ENCODE data around the gene LAMC3.

Gene LAMC3

DNA sequence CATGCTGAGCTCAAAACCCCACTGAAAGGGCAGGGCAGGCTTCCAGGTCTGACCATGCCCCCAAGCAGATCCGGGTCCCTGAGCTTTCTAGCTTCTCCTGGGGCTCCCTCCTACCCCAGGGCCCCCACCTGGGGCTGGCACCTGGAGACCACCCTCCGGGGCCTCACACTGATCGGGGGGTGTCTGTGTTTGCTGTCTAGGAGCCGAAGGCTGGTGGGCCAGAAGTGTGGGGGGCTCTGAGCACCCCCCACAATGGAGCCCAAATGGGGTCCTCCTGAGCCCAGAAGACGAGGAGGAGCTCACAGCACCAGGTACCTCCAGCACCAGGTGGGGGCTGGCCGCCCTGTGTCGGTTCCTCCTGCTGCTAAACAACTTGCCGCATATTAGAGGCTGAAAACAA, 39.8 kb downstream of the LAMC3 start:
- DNase-seq = no peak

DNA sequence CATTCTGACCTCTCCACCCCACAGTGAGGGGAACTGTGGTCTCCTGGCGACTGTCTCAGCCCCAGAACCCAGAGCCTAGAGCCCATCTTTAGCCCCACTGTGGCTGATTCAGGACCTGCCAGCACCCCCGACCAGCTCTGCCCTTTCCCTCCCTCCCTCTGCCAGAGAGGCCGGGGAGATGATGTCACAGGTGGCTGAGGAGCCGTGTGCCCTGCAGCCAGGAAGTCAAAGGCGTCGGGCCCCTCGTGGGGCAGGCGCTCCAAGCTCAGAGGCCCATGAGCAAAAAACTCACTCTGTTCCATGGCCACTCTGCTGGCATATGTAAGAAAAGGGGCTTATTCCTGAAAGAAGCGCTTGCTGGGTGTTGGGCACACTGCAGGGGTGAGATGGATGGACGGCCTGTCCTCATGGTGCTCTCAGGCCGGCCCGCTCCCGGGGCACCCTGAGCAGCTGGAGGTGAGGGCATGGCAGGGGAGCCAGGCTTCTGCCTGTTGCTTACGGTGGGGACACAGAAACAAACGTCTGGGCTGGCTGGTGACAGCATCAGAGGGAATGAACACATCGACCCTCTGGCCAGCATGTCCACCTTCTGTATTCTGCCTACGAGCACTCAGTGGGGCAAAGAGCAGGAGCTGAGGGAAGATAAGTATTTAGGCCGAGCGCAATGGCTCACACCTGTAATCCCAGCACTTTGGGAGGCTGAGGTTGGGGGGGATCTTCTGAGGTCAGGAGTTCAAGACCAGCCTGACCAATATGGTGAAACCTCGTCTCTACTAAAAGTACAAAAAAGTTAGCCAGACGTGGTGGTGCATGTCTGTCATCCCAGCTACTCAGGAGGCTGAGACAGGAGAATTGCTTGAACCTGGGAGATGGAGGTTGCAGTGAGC, 41.1 kb downstream of the LAMC3 start:
- no peak for DNase-seq

DNA sequence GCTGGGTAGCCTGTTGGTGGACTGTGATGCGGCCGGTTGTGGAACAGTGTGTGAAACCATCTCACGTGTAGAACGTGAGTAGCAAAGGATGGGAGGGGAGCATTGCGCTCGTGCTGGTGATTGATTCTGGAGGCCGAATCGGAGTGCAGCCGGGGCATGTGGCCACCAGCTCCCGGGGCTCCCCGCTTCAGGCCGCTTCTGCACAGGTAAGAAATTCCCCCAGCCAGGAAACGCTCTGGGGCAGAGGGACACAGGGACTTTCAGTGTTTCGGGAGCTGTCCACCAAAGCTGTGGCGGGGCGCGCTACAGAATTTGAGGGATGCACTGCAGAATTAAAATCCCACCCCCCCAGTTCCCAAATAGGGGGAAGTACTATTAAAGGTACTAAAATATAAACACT, 41.9 kb downstream of the LAMC3 start:
- DNase-seq = no peak

DNA sequence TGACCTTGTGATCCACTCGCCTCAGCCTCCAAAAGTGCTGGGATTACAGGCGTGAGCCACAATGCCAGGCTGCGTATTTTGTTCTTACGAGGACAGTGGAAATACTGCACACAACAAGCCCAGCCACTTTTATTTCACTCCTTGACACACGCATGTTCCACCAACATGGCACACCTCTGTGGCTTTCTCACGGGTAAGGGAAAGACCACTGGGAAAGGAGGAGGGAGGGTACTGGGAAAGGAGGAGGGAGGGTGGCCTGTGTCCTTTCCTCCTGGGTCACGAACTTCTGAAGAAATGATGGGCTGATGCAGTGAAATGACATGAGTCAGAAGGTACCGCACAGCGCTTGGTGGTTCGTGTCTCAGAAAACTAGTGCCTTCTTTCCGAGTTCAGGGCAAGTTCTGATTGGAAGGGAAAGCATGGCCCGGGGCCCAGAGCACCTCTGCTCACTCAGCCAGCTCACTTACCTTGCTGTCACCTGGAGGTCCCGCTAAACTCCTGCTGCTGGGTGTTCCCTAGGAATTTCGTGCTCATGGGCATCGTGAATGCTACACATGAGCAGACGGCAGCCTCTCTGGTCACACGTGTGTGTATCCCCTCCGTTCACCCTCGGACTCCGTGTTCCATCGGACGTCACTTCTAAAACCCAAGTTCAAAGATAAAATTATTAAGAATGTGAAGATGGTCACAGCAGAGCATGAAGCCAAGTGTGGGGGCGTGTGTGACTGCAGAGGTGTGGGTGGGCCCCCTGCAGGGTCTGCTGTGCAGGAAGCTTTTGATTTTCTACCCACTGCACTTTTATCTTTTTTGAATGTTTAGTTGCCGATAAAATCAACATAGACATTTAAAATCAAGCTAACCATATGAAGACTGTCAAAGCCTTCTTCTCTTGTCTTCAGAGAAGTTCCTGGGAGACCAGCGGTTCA, 42.9 kb downstream of the LAMC3 start:
- DNase-seq = no peak

DNA sequence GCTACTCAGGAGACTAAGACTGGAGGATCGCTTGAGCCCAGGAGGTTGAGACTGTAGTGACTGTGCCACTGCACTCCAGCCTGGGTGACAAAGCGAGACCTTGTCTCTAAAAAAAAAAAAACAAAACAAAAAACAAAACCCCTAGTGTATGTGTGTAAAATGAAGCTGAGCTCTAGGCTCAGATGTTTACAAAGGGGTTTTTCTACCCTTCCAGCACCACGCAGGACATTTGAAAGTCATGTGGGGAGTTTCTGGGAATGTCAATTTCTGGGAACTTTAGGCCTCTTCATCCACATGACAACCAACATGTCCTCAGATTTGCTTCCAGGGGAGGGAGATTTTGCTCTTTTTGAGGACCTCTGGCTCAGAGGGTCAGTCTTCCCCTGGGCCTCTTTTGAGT, 44.9 kb downstream of the LAMC3 start:
- DNase-seq = no peak

DNA sequence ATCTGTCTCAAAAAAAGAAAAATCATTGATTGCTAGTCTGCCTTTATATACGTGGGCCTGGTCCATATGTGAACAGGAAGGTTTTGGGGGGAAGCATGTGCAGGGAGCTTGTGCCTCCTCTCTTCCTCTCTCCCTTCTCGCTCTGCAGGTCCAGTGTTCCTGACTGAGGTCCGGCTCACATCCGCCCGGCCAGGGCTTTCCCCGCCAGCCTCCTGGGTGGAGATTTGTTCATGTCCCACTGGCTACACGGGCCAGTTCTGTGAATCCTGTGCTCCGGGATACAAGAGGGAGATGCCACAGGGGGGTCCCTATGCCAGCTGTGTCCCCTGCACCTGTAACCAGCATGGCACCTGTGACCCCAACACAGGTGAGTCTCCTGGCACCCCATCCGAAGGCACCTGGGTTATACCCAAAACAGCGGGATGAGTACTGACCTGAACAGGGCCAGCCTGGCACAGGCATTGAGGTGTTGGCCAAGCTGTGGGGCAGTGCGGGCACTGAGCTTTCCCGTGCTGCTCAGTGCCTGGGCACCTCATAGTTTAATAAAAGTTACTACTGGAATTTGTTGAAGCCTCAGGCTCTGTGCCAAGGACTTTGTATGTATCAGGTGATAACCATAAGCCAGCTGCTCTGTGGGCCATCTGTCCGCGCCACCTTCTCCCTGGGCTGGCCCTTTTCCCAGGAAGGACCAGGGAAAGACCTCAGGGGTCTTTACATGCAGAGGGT, 48.0 kb downstream of the LAMC3 start:
- DNase-seq = no peak

GRCh38 chr9:131060900-131061630, 52.1 kb downstream of the LAMC3 start:
- no peak for DNase-seq

DNA sequence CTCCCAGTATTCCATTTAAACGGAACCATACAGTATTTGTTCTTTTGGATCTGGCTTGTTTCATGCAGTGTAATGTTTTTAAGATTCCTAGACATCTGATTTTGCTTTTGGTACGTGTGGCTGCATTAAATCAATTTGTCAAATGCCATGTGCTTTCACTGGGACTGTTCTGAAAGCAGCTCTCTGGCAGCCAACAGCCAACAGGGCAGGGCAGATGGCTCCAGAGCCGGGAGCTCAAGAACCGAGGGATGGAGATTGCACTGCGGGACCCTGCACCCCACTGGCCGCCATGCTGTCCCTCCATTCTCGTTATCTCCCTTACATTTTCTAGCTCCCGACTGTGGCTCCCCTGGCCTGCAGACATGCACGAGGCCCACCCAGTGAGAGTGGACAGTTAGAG, 54.0 kb downstream of the LAMC3 start:
- DNase-seq = no peak

- DNase-seq = no peak
Observed at GRCh38 chr9:131065599-131065998, 56.6 kb downstream of the LAMC3 start.

DNA sequence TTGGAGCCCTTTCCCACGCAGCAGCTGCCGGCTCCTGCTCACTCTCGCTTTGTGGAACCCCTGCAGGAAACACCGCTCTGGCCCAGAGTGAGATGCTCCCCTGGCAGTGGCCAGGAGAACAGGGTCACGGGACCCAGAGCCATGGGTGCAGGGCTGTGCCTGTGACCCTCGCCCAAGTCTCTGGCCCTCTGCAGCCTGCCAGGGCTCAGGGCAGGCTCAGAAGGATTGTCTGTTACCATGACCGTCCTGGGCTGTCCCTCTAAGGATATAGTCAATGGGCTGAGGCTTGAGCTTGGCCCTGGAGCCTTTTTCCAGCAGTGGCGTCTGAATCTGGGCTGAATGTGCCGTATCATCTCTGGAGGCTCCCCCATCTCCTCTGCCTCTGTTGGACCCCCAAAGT, 58.7 kb downstream of the LAMC3 start:
- no peak for DNase-seq

DNA sequence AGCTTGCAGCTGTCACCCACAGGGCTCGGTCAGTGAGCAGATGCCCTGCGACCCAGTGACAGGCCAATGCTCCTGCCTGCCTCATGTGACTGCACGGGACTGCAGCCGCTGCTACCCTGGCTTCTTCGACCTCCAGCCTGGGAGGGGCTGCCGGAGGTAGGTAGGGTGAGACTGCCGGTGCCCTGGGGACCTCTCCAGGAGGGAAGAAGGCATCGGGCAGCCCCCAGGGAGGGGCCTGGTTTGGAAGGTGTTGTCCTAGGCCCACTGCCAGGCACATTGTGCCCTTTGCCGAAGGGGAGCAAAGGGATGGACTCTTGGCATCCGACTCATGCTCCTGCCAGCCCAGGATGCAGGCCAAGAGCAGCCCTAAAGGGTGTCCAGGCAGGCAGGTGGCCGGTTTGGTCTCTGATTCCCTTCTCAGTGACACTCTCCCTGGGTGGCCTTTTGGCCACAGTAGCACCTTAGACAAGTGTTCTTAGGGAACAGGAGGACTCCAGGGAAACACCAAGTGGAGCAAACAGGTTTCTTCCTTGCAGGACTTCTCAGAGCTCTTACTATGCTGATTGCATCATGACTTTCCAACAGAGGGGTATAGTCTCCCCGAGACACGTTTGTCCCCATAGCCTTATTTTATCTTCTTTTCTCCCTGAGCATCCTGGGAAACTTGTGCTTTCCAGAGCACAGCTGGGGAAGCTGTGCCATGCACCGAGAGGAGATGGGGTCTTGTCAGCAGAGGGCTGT, 59.3 kb downstream of the LAMC3 start:
- DNase-seq = no peak

GRCh38 chr9:131069699-131070098, 60.7 kb downstream of the LAMC3 start:
- DNase-seq = no peak

- no peak for DNase-seq
Observed at GRCh38 chr9:131072107-131072870, 63.3 kb downstream of the LAMC3 start.

DNA sequence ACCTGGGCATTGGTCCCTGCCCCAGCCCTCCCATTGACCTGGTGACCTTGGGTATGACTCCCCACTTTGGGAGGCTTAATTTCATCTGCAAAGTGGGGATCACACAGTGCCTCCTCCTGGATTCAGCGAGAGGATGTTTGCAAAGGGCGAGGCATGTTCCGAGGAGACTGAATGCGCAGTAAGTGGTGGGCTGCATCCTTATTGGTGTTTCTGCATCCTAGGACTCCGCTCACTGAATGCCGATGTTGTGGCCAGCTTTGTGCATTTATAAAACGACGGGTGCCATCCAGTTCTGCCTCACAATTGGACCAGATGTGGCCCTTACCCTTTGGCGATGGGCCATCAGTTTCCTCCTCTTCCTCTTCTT, 63.9 kb downstream of the LAMC3 start:
- no peak for DNase-seq

- DNase-seq = no peak
Observed at GRCh38 chr9:131076347-131077195, 67.6 kb downstream of the LAMC3 start.

- DNase-seq = no peak
Observed at GRCh38 chr9:131078427-131079366, 69.7 kb downstream of the LAMC3 start.

GRCh38 chr9:131080589-131080988, 71.6 kb downstream of the LAMC3 start:
- DNase-seq = no peak

DNA sequence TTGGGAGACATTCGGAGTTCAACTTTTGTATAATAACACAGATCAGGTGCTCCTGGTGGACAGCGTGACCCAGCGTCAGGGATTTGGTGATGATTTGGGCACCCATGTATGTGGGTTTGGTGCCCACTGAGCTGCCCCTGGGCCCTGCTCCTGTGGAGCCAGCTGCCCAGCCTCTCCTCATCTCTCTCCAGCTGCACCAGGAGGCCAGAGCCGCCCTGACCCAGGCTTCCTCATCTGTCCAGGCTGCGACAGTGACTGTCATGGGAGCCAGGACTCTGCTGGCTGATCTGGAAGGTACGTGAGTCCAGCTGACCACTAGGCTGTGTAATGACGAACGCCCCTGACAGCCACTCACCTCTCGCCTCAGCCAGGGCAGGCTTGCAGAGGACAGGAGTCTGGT, 72.9 kb downstream of the LAMC3 start:
- no peak for DNase-seq

Measured in bone marrow (tissue), 2 donors.